ENCODE data around the gene OR7A17.

- TF ChIP-seq ZFP30 (CRISPR knock-in tag; IDR thresholded peaks at IDR 0.05) = no peak
- no peak for TF ChIP-seq ZC3H10 (CRISPR knock-in tag; IDR thresholded peaks at IDR 0.05)
- no peak for TF ChIP-seq RARB (CRISPR knock-in tag; IDR thresholded peaks at IDR 0.05)
- TF ChIP-seq, protein P1, sequence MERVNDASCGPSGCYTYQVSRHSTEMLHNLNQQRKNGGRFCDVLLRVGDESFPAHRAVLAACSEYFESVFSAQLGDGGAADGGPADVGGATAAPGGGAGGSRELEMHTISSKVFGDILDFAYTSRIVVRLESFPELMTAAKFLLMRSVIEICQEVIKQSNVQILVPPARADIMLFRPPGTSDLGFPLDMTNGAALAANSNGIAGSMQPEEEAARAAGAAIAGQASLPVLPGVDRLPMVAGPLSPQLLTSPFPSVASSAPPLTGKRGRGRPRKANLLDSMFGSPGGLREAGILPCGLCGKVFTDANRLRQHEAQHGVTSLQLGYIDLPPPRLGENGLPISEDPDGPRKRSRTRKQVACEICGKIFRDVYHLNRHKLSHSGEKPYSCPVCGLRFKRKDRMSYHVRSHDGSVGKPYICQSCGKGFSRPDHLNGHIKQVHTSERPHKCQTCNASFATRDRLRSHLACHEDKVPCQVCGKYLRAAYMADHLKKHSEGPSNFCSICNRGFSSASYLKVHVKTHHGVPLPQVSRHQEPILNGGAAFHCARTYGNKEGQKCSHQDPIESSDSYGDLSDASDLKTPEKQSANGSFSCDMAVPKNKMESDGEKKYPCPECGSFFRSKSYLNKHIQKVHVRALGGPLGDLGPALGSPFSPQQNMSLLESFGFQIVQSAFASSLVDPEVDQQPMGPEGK (CRISPR knock-in tag; IDR thresholded peaks at IDR 0.05; ENCODE audit: borderline replicate concordance) = no peak
- TF ChIP-seq TCF4 (CRISPR knock-in tag; IDR thresholded peaks at IDR 0.05; ENCODE audit: borderline replicate concordance) = no peak
- TF ChIP-seq, protein P2, sequence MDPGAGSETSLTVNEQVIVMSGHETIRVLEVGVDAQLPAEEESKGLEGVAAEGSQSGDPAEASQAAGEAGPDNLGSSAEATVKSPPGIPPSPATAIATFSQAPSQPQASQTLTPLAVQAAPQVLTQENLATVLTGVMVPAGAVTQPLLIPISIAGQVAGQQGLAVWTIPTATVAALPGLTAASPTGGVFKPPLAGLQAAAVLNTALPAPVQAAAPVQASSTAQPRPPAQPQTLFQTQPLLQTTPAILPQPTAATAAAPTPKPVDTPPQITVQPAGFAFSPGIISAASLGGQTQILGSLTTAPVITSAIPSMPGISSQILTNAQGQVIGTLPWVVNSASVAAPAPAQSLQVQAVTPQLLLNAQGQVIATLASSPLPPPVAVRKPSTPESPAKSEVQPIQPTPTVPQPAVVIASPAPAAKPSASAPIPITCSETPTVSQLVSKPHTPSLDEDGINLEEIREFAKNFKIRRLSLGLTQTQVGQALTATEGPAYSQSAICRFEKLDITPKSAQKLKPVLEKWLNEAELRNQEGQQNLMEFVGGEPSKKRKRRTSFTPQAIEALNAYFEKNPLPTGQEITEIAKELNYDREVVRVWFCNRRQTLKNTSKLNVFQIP (CRISPR knock-in tag; IDR thresholded peaks at IDR 0.05; ENCODE audit: borderline replicate concordance, low read depth) = no peak
- TF ChIP-seq ZFP3 (CRISPR knock-in tag; IDR thresholded peaks at IDR 0.05) = no peak
- TF ChIP-seq OSR1 (CRISPR knock-in tag; IDR thresholded peaks at IDR 0.05) = no peak
- TF ChIP-seq ZNF8 (CRISPR knock-in tag; IDR thresholded peaks at IDR 0.05) = no peak
These were observed 55.2 kb downstream of the OR7A17 start for GRCh38 chr19:14830702-14831101.

All from SK-N-SH treated with all-trans-retinoic acid at 6 μM for 48 hours (cell line).